Heart left ventricle (tissue), 13 donors: ENCODE results near the gene SRGAP2B.
"Not testable (repeated sequence)": the region's sequence is repeated elsewhere in the genome, so short reads cannot be mapped to it uniquely, and the experiment has no call there.

Experiments
- POLR2A ChIP-seq, 2 donors: fragments of 450-650 bp; IDR thresholded peaks; one replicate each; pipeline ENCODE4 v1.6.1; 2017; ENCODE audit warnings: antibody characterized with exemption in 2 of 2, mild to moderate bottlenecking in 2 of 2, moderate library complexity in 2 of 2
- TF ChIP-seq, protein P1 (sequence below), 12 donors: fragments of 200-600 bp; sonication (generic) in 4 of 12; IDR thresholded peaks; one replicate each; pipeline versions ENCODE4 v1.5.0 to v1.8.0; 2018 to 2022; ENCODE audit warnings: antibody characterized with exemption in 12 of 12, mild to moderate bottlenecking in 5 of 12
- donor health status: ischemic (EF 13 %, LVEDD 7.1; RV severe dilation, severe dysfunction).
- donor health status: DM: no; HTN: yes; CAD: no.
- donor health status: DM: no; HTN: no; CAD: no.
- donor health status: ischemic (EF 25% LVEDD 6.9; RV normal size, moderate dysfunction).
- donor health status: ischemic (EF 25% LVEDD 5.7; RV mildly dilated, moderate dysfunction).
- donor health status: ischemic (EF 35%, LVEDD 5.7; RV mildly dilated, moderate dysfunction).
- donor health status: nonischemic (EF 11% LVEDD 7.7; RV severe dilation, severe dysfunction).
- donor health status: DM: yes; HTN: yes; CAD: no.
- donor health status: PGD.
- donor health status: ischemic (EF 29% LVEDD 5.4; RV normal size, mild dysfunction).
- donor health status: nonischemic (EF 23%, LVEDD 6.1; RV moderate dilation, normal function).

DNA sequence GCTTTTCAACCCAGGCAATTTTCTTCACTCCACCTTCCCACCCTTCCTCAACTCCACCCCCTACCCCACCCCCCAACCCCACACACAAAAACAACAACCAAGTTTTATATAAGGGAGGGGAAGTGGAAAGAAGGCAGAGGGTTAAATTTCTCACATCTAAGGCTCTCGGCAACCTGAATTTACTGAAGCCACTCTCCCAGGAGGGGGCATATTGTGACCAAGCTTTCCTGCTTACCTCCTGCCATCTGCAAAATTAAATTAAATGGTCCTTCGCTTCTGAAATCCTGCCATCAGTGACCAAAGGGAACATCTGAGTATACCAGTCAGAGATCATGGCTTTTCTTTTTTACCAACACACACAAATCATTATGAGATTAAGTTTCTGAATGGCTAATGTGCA lies 72.9 kb downstream of the SRGAP2B start:
- not testable (repeated sequence) for TF ChIP-seq POLR2A (IDR thresholded peaks at IDR 0.05)
- TF ChIP-seq, protein P1, sequence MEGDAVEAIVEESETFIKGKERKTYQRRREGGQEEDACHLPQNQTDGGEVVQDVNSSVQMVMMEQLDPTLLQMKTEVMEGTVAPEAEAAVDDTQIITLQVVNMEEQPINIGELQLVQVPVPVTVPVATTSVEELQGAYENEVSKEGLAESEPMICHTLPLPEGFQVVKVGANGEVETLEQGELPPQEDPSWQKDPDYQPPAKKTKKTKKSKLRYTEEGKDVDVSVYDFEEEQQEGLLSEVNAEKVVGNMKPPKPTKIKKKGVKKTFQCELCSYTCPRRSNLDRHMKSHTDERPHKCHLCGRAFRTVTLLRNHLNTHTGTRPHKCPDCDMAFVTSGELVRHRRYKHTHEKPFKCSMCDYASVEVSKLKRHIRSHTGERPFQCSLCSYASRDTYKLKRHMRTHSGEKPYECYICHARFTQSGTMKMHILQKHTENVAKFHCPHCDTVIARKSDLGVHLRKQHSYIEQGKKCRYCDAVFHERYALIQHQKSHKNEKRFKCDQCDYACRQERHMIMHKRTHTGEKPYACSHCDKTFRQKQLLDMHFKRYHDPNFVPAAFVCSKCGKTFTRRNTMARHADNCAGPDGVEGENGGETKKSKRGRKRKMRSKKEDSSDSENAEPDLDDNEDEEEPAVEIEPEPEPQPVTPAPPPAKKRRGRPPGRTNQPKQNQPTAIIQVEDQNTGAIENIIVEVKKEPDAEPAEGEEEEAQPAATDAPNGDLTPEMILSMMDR (IDR thresholded peaks at IDR 0.05) = not testable (repeated sequence)
